Measurements from ENCODE around the gene TSPAN1.

The TSPAN1 gene

DNA sequence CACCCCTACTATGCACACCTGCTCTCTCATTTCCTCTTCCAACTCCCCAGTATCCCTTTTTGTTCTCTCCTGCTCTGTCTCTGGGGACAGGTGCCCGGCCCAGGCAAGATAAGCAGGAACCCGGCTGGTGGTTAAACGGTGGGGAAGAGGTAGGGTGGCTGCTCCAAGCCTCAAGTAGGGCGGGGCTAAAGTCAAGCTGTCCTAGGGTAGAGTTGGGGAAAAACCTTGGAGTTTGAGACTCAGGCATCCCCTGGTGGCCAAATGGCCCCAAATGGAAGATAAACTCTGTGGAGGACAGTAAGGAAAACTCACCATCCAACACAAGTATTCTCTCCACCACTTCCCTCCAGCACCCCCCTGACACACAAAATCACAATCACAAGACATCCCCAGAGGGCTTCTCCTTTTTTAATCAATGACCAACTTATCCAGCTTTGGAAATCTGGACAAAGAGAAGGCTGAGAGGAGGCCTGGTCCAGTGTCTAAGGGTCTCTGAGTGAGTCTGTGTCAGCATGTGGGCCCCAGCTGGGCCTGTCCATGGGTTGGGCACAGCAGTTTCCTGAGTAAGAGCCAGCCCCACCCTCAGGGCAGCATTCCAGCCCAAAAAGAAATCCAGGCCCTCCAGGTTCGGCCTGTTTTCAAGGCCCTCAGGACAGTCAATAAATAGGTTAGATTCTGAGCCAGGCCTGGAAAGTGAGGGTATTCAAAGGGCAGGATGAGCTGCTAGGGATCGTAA lies 13.6 kb downstream of the TSPAN1 start:
- peak; percentile 36 for DNase-seq

DNA sequence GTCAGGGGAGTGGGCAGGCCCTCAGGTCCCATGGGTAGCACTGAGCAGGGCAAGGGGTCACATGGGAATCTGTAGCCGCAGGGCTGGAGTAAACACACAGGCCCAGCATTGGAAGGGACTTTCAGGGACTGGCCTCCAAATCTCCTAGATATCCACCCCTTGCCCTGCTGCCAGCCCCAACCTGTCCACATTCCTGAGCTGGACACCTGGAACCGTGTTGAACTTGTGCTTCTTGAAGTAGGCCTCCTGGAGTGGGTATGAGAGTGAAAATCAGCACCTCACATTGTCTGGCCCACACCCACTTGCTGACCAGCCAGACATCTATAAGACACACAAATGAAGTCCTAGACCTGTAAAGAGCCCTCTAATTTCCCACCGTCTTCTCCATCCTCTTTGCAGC lies 15.7 kb downstream of the TSPAN1 start:
- DNase-seq, result no peak

DNA sequence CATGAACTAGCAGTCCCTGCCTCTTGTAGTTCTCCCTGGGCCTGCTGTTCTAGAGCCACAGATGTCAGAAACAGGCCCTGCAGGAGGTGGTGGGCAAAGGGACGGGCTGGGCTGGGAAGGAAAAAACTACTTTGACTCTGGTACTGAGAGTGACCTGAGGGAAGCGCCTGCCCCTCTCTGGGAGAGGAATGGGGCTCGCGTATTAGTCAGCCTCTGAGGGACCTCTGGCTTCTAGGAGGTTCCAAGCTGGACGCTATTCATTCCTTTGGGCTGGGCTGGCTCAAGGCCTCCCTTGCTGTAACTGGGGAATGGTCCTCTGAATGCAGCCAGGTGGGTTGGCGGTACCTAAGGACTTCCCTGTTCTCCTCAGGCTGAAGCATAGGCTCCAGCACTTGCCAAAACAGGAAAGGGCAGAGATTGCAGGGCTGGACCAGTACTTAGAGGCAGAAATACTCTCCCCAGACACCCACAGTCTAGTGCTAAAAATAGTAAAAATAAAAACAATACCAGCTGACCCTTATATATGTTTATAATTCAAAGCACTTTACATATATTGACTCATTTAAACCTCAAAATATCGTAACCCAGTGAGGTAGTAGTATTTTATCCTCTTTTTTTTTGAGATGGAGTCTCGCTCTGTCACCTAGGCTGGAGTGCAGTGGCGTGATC lies 16.3 kb downstream of the TSPAN1 start:
- no peak for DNase-seq

- no peak for DNase-seq
Measured at GRCh38 chr1:46192171-46192570, 17.3 kb downstream of the TSPAN1 start.

GRCh38 chr1:46193285-46193684 lies 18.4 kb downstream of the TSPAN1 start:
- no peak for DNase-seq

DNA sequence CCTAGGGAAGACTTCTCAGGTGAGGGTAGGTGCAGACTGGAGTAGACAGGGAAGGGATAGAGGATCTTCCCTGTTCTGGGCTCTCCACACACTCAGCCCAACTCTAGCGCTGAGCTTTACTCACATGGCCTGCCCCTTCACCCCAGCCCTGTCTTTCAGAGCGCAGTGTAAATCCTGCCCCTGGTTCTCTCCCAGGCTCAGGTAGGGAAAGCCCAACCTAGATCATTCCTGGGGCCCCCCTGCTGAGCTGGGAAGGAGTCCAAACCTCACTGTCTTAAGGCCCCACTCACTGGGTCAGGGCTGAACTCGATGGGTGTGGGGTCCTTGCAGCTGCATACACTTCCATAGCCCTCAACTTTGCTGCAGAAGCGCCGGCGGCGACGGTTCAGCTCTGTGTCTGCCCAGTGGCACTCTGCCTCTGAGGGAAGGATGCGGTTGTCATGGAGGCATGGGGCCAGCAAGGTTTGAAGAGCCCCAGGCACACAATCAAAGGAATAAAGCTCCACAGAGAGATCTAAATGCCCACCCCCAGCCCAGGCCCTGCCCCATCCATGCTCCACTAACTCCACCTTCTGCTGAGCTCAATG lies 19.2 kb downstream of the TSPAN1 start:
- no peak for DNase-seq

DNA sequence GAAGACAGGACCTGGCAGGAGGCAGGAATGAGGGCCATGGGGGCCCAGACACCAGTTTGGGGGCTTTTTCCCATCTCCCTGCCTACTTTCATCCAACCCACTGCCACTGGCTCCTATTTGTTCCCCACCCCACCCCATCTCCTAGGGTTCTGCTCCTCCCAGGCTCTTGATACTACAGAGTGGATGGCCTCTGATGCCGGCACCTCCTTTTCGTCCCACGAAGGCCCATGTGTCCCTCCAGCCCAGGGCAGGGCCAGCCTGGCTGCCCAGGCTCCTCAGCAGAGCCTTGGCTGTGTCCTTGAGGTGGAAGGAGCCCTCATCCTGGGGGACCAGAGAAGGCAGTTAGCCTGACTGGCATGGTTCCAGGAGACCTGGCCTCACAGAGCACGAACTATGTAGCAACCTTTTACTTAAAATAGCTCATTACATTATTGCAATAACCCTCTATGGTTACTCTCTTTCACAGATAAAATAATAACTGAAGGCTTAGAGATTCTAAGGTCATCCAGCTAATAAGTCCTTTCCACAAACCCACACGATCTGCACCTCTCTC lies 19.8 kb downstream of the TSPAN1 start:
- DNase-seq, result no peak

GRCh38 chr1:46196609-46197008 lies 21.7 kb downstream of the TSPAN1 start:
- DNase-seq, result no peak

DNA sequence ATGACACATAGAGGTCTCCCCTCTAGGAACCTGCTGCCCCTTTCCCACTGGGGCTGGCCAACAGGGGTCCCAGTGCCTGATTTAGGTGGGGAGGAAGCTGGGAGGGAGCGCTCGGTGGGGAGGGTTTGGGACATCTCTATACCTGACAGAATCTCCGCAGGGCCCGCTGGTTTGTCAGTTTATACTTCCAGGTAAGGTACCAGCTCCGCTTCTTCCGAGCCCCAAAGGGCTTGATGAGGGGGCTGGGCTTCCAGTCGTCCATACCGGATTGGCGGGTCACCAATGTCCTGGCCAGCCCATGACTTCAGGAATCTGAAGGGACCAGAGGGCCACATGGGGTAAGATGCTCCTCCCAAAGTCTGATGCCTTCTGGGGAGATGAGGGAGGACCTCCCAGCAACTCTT lies 22.7 kb downstream of the TSPAN1 start:
- no peak for DNase-seq

DNA sequence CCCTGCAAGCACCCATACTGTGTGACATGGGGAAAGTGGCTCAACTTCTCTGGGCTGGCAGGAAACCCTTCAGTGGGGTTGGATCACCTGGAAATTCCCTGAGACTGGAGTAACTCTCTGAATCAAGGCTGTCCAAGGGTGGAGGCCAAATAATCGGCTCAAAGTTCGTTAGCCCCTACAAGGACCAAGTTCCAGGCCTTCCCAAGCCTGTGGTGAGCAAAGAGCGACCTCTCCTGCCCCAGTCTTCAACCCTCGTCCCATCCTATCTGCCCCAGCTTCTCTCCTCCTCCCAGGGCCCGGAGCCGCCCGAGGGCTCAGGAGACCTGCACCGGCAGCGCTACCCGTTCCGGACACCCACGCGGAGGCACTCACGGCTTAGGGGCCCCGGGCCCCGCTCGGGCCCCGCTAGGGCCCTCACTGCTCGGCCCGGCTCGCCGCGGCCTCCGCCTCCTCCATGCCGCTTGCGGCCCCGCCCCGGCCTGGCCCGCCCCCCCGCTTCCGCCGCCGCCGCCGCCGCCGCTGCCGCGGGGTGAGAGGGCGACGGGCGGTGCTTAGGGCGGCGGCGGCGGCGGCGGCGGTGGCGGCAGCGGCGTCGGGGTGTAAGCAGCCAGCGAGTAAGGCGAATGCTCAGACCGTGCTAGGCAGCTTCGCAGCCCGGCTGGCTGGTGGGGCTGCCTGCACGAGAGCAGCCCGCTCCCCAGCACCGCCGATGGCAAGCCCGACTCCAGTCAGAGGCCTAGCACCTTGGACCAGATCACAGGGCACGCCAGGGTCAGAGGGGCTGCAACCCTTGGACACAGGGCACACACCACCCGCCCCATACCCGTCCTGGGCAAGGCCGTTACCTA lies 23.3 kb downstream of the TSPAN1 start, which contains the start of gene POMGNT1:
Gene POMGNT1, minus strand, starts transcription at position 471 of the 848 bp plus-strand sequence. CDS start 613 bp downstream, outside the sequence.
- peak; percentile 59 for DNase-seq

GRCh38 chr1:46199233-46199749 lies 24.4 kb downstream of the TSPAN1 start:
- no peak for DNase-seq

DNA sequence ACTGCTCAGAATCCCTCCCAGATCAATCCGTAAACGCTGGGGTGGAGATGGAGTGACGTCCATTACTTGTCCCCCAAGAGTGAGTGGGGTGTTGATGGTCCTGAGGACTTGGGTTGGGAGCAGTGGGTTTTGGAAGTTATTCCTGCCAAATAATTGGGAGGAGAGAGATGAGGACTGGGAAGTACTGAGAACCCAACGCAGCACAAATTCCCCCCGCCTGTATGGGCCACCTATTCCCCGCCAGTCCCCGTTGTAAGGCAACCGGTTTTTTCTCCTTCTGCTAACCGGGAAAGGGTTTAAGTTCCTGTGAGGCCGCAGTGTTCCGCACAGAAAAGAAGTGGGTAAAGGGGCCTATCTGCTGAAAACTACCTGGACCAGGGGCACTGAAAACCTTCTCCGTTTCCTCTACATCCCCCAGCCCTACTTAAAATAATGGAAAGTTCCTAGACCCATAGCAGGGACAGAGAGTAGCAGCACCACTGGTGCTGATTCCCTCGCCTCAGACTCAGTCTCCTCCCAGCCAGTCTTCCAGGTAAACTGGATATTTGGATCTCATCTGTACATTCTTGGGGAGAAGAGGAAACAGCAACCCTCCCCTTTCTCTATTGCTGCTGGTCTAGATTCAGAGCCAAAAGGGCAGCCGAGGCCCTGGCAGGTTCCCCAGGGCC lies 29.0 kb downstream of the TSPAN1 start:
- no peak for DNase-seq

- DNase-seq, result no peak
Measured at GRCh38 chr1:46204406-46204742, 29.5 kb downstream of the TSPAN1 start.

GRCh38 chr1:46205141-46205540 lies 30.3 kb downstream of the TSPAN1 start:
- DNase-seq, result no peak

- DNase-seq, result no peak
Measured at GRCh38 chr1:46205791-46206190, 30.9 kb downstream of the TSPAN1 start.

DNA sequence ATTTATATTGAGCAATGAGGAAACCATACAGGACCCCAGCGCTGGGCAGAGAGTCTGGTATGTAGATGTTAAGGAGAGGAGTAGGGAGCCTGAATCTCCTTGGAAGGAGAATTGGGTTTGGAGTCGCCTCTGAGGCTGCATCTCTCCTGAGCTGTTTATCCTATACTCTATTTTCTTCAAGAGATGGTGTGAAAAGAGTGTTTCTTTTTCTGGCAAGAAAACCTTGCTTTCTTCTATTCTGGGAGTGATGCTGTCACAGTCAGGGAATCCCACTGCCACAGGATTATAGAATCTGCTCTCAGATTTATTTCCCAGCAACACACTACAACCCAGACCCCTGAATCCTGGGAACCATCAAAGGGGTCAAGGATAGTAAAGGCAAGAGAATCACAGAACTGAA lies 31.5 kb downstream of the TSPAN1 start:
- no peak for DNase-seq

GRCh38 chr1:46210561-46210960 lies 35.7 kb downstream of the TSPAN1 start:
- no peak for DNase-seq

DNA sequence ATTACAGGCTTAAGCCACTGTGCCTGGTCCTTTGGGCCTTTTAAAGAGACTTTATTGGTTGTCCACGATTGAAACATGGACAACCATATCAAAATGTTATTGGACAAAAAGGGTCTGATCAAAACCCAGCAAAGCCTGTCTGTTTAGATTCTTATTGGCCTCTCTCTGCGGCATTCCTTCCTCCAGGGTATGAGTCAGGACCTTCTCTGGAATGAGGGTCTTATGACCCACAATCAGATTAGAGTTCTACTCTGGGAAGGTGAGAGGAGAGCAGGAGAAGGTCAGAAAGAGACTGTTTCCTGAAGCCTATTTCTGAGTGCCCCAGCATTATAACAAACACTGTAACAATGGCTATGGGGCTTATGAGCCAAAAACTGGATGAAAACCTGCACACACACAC lies 36.2 kb downstream of the TSPAN1 start:
- DNase-seq, result no peak

DNA sequence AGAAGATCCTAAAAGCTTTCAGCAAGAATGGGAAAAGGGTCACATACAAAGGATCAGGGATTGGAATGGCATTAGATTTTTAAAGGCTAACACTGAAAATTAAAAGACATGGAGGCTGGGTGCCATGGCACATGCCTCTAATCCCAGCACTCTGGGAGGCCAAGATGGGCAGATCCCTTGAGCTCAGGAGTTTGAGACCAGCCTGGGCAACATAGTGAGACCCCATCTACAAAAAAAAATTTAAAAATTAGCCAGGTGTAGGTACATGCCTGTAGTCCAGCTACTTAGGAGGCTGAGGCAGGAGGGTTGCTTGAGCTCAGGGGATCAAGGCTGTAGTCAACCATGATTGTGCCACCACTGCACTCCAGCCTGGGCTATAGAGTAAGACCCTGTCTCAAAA lies 40.6 kb downstream of the TSPAN1 start:
- no peak for DNase-seq

GRCh38 chr1:46218443-46218842 lies 43.6 kb downstream of the TSPAN1 start:
- DNase-seq, result peak; percentile 90

GRCh38 chr1:46219551-46220520 lies 44.9 kb downstream of the TSPAN1 start:
- no peak for DNase-seq
